SK-N-SH treated with all-trans-retinoic acid at 6 μM for 48 hours (cell line): Measurements from ENCODE around the gene DENND1A.

ENCODE experiments used
- OSR1 ChIP-seq: fragments of 250-450 bp; sonication (Bioruptor Pico); IDR thresholded peaks from 2 replicates; pipeline ENCODE4 v1.8.0; 2022; ENCODE audit warnings: moderate library complexity, mild to moderate bottlenecking, inconsistent platforms
- ZFP3 ChIP-seq: fragments of 250-450 bp; sonication (Bioruptor Pico); IDR thresholded peaks from 2 replicates; pipeline ENCODE4 v1.5.0; 2020; ENCODE audit warnings: mild to moderate bottlenecking, moderate library complexity
- ZNF565 ChIP-seq: fragments of 450-650 bp; formaldehyde crosslinking; conservative IDR thresholded peaks from 2 replicates; pipeline ENCODE4 v1.5.0; 2020; ENCODE audit warnings: low read depth, mild to moderate bottlenecking, moderate library complexity

DNA sequence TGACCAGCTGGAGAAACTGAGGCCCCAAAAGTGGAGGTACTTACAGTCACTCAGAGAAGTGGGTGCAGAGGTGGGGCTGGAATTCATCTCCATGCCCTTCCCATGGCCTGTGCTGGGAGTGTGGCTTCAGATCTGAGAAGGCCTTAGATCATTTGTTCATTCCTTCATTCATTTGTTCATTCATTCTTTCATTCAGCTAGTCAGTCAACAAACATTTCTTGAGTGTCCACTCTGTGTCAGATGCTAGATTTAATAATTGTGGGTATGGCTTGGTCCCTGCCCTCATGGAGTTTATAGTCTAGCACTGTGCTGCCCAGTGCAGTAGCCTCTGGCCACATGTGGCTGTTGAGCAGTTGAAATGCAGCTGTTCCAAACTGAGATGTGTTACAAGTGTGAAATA lies 593.0 kb downstream of the DENND1A start:
- TF ChIP-seq ZFP3 (no peak), ZNF565 (CRISPR knock-in tag) (no peak), OSR1 (no peak)
